GM19468 (cell line): ENCODE measurements around the gene ANAPC10.
A peak's percentile ranks its signal among the peaks of the same experiment; 100 is the strongest.

Experiments
- ATAC-seq: cut with Tn5 transposase; IDR thresholded peaks from one replicate; pipeline ENCODE4 v1.9.1; 2021; ENCODE audit warnings: mild to moderate bottlenecking, moderate library complexity, moderate number of reproducible peaks; ENCODE audit not compliant: unreplicated experiment; ENCODE audit errors: extremely low read depth

The ANAPC10 gene

GRCh38 chr4:145075742-145076468, 22.1 kb downstream of the ANAPC10 start:
- ATAC-seq: no peak

- ATAC-seq: no peak
Observed at GRCh38 chr4:145071560-145071959, 26.4 kb downstream of the ANAPC10 start.

- ATAC-seq: no peak
Observed at GRCh38 chr4:145069361-145069760, 28.6 kb downstream of the ANAPC10 start.

- no peak for ATAC-seq
Observed at GRCh38 chr4:145066063-145066501, 31.9 kb downstream of the ANAPC10 start.

- no peak for ATAC-seq
Observed at GRCh38 chr4:145061318-145061920, 36.6 kb downstream of the ANAPC10 start.

- ATAC-seq: no peak
Observed at GRCh38 chr4:145058256-145058655, 39.7 kb downstream of the ANAPC10 start.

GRCh38 chr4:145056325-145057130, 41.5 kb downstream of the ANAPC10 start:
- ATAC-seq: no peak

GRCh38 chr4:145055533-145056257, 42.3 kb downstream of the ANAPC10 start:
- ATAC-seq: no peak

- ATAC-seq: no peak
Observed at GRCh38 chr4:145049241-145049640, 48.8 kb downstream of the ANAPC10 start.

- ATAC-seq: no peak
Observed at GRCh38 chr4:145048817-145049216, 49.2 kb downstream of the ANAPC10 start.

- ATAC-seq: no peak
Observed at GRCh38 chr4:145047151-145047550, 50.8 kb downstream of the ANAPC10 start.

- no peak for ATAC-seq
Observed at GRCh38 chr4:145045180-145045579, 52.8 kb downstream of the ANAPC10 start.

GRCh38 chr4:145044341-145044740, 53.7 kb downstream of the ANAPC10 start:
- ATAC-seq: no peak

- no peak for ATAC-seq
Observed at GRCh38 chr4:145043306-145043705, 54.7 kb downstream of the ANAPC10 start.

GRCh38 chr4:145042601-145043285, 55.3 kb downstream of the ANAPC10 start:
- no peak for ATAC-seq

- peak; percentile 86 for ATAC-seq
Observed at GRCh38 chr4:145041378-145041777, 56.6 kb downstream of the ANAPC10 start.

- ATAC-seq: no peak
Observed at GRCh38 chr4:145035494-145036136, 62.4 kb downstream of the ANAPC10 start.

GRCh38 chr4:145034727-145035211, 63.2 kb downstream of the ANAPC10 start:
- ATAC-seq: no peak

GRCh38 chr4:145019346-145019745, 78.7 kb downstream of the ANAPC10 start:
- no peak for ATAC-seq
